GM18511 (cell line): Measurements from ENCODE around the gene MROH7.

Experiments used
- ATAC-seq: cut with Tn5 transposase; IDR thresholded peaks from one replicate; pipeline ENCODE4 v1.9.1; 2021; ENCODE audit warnings: mild to moderate bottlenecking, moderate library complexity; ENCODE audit not compliant: unreplicated experiment

The MROH7 gene

GRCh38 chr1:54649130-54649898 lies 7.7 kb downstream of the MROH7 start:
- ATAC-seq = no peak

DNA sequence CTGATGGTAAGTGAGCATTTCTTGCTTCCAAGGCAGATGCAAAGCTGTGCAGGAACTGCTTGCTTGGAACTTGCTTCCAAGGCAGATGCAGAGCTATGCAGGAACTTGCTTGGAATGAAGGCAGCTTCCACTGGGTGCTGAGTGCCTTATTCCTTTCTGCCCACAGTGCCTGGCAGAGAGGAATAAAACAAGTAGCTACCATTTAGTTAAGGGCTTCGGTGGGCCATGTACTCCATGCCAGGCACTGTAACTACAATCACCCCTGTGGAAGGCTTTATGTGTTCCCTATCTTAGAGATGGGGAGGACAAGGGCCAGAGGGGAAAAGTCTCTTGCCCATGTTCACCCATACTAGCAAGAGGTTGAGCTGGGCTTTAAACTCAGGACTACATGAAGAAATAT lies 8.3 kb downstream of the MROH7 start:
- ATAC-seq = no peak

DNA sequence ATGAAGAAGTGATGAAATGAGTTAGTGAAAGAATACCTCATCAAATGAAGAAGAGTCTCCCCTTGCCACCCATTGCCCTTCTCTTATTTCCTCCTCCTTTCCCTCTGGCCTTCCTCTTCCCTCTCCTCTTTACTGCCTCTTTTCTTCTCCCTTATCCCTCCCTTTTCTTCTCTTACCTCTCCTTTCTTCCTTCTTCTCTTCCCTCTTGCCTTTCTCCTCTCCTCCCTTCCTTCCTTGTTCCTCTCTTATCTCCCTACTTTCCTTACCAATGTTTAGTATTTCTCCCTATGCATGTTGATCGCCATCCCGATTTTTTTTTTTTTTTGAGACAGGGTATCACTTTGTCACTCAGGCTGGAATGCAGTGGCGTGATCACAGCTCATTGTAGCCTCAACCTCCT lies 8.8 kb downstream of the MROH7 start:
- ATAC-seq = no peak

DNA sequence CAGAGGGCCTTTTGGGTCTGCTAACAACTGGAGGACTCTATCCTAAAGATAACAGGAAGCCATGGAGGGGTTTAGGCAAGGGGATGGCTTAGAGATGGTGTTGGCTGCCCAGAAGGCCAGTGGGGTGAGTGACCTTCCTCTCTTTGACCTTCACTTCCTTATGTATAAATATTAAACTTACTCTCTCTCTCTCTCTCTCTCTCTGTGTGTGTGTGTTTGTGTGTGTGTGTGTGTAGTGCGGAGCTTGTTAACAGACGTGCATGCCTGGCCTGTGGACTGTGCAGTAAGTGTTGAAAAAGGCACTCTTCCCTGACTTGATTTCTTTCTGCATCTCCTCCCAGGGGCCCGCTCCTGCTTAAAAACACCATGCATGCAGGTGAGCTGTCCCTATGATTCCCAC lies 10.0 kb downstream of the MROH7 start:
- no peak for ATAC-seq

DNA sequence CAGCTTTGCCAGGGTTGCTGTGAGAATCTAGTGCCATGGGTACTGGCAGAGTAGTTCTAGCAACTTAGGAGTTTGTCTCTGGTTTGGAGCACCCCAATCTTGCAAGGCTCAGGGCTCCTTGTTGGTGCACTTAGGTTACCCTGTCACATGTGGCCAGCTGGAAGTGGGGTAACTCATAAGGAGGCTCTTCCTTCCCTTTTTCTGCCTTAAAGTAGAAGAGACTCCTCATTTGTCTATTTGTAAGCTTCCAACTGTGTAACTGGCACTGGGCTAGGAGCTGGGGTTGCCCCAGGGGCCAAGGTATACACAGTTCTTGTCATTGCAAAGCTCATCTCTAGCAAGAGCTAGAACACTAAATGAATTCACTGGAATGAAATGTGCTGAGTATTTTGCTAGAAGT lies 10.6 kb downstream of the MROH7 start:
- no peak for ATAC-seq

DNA sequence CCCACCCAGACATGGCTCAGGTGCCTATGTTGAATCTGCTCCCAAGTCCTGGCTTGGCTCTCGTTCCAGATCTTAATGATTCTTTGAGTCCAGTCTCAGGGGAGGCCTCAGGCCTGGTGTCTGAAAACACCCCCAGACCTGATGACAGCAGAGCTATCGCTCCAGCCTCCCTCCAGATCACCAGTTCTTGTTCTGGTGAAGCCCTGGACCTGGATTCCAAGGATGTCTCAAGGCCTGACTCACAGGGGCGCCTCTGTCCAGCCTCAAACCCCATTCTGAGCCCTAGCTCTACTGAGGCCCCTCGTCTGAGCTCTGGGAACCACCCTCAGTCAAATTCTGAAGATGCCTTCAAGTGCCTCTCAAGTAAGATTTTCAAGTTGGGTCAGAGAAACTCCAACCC lies 11.4 kb downstream of the MROH7 start:
- ATAC-seq = no peak

DNA sequence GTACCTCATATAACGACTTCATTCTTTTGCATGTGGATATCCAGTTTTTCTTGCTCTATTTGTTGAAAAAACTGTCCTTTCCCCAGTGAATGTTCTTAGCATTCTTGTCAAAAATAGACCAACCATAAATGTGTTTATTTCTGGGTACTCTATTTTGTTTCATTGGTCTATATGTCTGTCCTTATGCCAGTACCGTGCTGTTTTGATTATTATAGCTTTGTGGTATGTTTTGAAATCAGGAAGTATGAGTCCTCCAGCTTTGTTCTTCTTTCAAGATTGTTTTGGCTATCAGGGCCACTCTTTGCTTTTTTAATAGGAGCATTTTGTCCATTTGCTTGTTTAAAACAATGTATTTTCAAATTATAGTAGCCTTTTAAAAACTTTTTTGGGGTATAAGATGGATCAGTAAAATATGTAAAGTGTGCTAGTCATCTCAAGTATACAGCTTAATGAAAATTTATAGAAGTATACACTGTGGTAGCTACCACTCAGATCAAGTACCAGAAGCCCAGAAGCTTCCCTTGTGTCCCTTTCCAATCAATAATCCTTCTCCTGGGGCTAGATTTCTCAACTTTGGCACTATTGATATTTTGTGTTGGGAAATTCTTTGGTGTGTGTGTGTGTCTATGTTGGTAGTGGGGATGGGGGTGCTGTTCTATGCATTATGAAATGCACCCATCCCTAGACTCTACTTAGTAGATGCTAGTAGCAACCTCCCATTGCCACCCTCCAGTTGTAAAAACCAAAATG lies 16.8 kb downstream of the MROH7 start:
- ATAC-seq = no peak

- ATAC-seq = no peak
These were observed 22.1 kb downstream of the MROH7 start for GRCh38 chr1:54663725-54664124.

- ATAC-seq = no peak
These were observed 22.8 kb downstream of the MROH7 start for GRCh38 chr1:54664364-54664763.

GRCh38 chr1:54665852-54666251 lies 24.3 kb downstream of the MROH7 start:
- no peak for ATAC-seq

DNA sequence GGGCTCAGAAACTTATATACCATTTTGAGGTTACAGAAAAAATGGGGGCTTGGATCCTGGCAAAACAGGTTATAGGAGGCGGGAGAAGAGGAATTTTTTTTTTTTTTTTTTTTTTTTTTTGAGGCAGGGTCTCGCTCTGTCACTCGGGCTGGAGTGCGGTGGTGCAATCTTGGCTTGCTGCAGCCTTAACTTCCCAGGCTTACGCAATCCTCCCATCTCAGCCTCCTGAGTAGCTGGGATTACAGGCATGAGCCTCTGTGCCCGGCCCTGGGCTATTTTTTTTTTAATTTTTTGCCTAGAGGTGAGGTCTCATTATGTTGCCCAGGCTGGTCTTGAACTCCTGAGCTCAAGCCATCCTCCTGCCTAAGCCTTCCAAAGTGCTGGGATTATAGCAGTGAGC lies 24.7 kb downstream of the MROH7 start:
- ATAC-seq = no peak

GRCh38 chr1:54667797-54668196 lies 26.2 kb downstream of the MROH7 start:
- ATAC-seq = no peak

- ATAC-seq = no peak
These were observed 27.0 kb downstream of the MROH7 start for GRCh38 chr1:54668567-54668966.

GRCh38 chr1:54671985-54672608 lies 30.5 kb downstream of the MROH7 start:
- peak; percentile 68 for ATAC-seq

DNA sequence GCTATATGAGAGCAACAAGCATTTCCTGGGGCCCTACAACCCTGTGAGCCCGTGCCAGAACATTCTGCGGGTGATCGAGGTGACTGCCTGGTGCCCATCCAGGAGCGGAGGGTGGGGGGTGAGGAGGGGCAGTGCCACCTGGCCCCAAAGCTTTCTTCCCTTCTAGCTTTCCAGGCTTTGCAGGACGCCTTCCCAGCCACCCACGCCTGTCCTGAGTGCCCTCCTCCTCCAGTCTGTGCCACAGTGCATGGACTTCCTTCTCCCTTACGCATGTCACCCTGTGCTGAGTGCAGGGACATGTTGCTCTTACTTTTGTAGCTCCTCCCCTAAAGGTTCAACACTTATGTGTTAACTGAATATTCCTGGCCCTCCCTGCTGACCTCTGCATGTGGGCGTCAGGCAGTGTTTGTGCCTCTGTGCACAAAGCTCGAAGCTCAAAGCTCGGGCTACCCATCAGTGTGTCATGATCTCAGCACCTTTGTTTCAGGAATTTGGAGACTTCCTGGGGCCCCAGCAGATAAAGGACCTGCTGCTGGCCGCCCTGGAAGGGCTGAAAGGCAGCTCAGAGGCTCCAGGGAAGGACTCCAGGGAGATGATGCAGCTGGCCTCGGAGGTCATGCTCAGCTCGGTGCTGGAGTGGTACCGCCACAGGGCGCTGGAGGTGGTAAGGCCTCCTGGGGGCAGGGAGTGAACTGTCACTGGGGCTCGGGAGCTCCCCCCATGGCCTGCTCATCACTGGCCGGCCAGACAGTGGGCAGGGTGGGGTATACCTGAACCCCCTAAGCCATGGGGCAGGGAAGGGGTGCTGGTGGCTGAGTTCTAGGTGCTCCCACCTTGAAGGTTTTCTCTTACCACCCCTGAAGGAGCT lies 37.4 kb downstream of the MROH7 start:
- ATAC-seq = no peak

DNA sequence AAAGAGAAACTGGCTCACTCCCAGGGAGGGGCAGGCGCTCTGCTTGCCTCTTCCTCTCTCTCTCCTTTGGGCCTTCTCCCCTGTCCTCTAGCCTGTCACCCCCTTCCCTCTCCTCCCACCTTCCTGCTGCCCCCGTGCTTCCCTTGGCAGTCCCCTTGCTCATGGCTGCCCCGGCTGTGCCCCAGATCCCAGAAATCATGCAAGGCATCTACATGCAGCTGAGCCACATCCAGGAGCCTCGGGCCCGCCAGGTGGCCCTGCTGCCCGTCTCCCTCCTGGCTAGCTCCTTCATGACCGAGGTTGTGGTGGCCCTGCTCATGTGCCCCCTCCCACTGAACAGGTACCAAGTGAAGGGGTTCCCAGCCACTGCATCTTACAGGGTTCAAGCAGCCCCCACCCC lies 38.1 kb downstream of the MROH7 start:
- no peak for ATAC-seq

- ATAC-seq = no peak
These were observed 38.8 kb downstream of the MROH7 start for GRCh38 chr1:54680387-54680786.

DNA sequence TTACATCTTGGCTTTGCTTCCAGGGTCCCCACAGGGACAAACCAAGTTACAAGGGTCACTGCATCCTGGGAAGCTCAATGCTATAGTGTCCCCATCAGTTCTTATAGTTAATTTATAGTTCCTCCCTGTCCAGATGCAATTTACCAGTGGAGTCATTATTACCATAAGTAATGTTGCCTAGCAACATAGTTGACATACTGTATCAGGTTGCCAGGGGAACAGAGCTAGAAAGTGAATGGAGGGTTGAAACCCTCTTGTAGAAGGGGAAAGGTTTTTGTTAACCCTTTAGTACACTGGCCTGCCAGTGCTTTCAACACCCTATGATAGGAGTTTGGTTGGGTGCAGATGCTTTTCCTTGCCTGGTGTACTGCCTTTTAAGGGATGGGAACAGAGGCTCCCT lies 39.8 kb downstream of the MROH7 start:
- ATAC-seq = no peak

DNA sequence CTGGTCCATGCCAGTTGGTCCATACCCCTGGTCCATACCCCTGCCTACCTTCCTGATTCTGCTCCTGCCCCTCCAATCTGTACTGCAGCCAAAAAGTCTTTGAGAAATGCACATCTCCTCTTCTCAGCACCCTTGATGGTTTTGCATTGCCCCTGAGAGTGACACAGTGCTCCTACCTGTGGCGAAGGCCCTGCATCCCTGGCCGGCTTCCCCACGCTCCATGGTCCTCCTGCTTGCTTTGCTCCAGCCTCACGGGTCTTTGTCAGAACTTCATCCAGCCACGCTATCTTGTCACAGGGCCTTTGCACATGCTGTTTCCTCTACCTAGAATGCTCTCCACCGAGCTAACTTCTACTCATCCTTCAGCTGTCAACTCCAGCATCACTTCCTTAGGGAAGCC lies 41.9 kb downstream of the MROH7 start:
- no peak for ATAC-seq

DNA sequence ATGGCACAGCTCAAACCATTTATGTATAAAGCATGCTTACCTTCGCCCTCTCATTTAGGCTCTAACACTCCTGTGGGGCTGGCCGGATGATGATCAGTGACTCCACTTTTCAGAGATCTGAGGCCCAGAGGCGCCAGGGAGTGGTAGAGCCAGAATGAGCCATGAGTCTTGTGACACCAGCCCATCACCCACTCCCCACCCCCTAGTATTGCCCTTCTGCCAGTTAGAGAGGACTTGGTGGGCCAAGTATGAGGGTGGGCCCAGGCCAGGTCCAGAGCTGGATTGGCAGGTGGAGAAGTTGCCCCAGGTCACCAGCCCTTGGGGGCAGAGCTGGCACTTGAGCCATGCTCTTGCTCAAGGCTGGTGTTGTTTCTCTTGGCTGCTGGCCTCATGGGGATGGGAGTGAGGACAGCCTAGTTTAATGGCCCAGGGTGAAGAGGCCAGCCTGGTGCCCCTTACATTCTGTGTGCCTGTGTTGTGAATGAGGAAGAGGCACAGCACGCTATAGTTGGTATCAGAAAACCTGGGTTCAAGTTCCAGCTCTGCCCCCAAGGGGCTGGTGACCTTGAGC lies 43.8 kb downstream of the MROH7 start:
- ATAC-seq = no peak

GRCh38 chr1:54686155-54686554 lies 44.6 kb downstream of the MROH7 start:
- ATAC-seq = no peak
